Heart right ventricle (tissue), 16 donors: Measurements from ENCODE around the gene CELF4. TPM values are rescaled to one million over a fixed set of nuclear protein-coding genes. Genes with fewer than 3 reads are reported as not detected.

Experiments
- ATAC-seq, 8 donors: fragments of 200-7000 bp; cut with Tn5 transposase; one replicate each; pipeline ENCODE4 v1.9.1; 2020; ENCODE audit warnings: mild to moderate bottlenecking in 8 of 8, moderate library complexity in 8 of 8, moderate number of reproducible peaks in 1 of 8
- DNase-seq, 2 donors: peaks; one replicate each; pipeline ENCODE4 v3.0.0-alpha.2; 2020
- H3K27ac ChIP-seq, 10 donors: fragments of 200-600 bp; sonication (generic) in 2 of 10; one replicate each; pipeline versions ENCODE4 v1.5.0 to v1.8.0; 2020 to 2022; ENCODE audit warnings: mild to moderate bottlenecking in 3 of 10
- H3K27me3 ChIP-seq, 7 donors: fragments of 200-600 bp; one replicate each; pipeline ENCODE4 v1.8.0; 2021 to 2022; ENCODE audit warnings: mild to moderate bottlenecking in 2 of 7
- H3K36me3 ChIP-seq, 9 donors: fragments of 200-600 bp; sonication (generic) in 1 of 9; one replicate each; pipeline versions ENCODE4 v1.5.0 to v1.8.0; 2020 to 2022; ENCODE audit warnings: mild to moderate bottlenecking in 2 of 9
- H3K4me1 ChIP-seq, 9 donors: fragments of 200-600 bp; sonication (generic) in 1 of 9; one replicate each; pipeline versions ENCODE4 v1.5.0 to v1.8.0; 2020 to 2022; ENCODE audit warnings: mild to moderate bottlenecking in 4 of 9
- H3K4me3 ChIP-seq, 10 donors: fragments of 200-600 bp; sonication (generic) in 2 of 10; one replicate each; pipeline versions ENCODE4 v1.5.0 to v1.8.0; 2020 to 2022; ENCODE audit warnings: mild to moderate bottlenecking in 7 of 10, moderate library complexity in 2 of 10
- H3K9me3 ChIP-seq, 11 donors: fragments of 200-600 bp in 10 of 11; sonication (generic) in 2 of 11; one replicate each; pipeline versions ENCODE4 v1.5.0 to v1.8.0; 2013 to 2022; ENCODE audit warnings: mild to moderate bottlenecking in 2 of 11, control low read depth in 1 of 11, moderate library complexity in 1 of 11
- CTCF ChIP-seq, 9 donors: fragments of 200-600 bp; sonication (generic) in 2 of 9; IDR thresholded peaks; one replicate each; pipeline versions ENCODE4 v1.5.0 to v1.8.0; 2021 to 2022; ENCODE audit warnings: antibody characterized with exemption in 9 of 9, mild to moderate bottlenecking in 5 of 9, moderate library complexity in 1 of 9
- WGBS, 2 donors: extraction: QIAGEN DNeasy Blood & Tissue Kit; methylation state at CpG; one replicate each; pipeline ENCODE4 v1.1.7; 2013; ENCODE audit warnings: inconsistent platforms in 1 of 2; 5-methylcytosine and 5-hydroxymethylcytosine counted together
- intact Hi-C, 10 donors: fragments of 100-400 bp; cut with DNase I; formaldehyde crosslinking; loops; one replicate each; pipeline versions ENCODE4 v1.11.1 to v1.14.2; 2022
- polyA plus RNA-seq, 2 donors: library from polyadenylated mRNA; stranded (reverse); fragments of 200-250 nt; gene quantifications; one replicate each; pipeline ENCODE4 v1.2.3, GENCODE V29; 2013
- total RNA-seq, 10 donors: library from RNA; stranded (reverse); fragmentation: NEBNext Ultra II Directional in 3 of 10; extraction: Animal tissue kit (Norgen Biotek cat#: 25700) in 3 of 10; gene quantifications; one replicate each; pipeline versions ENCODE4 v1.2.1 to v1.2.4, GENCODE V29; 2021 to 2023
- donor health status: Arrhythmogenic right ventricular cardiomyopathy.
- donor health status: ischemic (EF 13 %, LVEDD 7.1; RV severe dilation, severe dysfunction).
- donor health status: healthy with polysubstance abuse.
- donor health status: DM: no; HTN: yes; CAD: no.
- donor health status: DM: no; HTN: no; CAD: no.
- donor health status: ischemic (EF 25% LVEDD 6.9; RV normal size, moderate dysfunction).
- donor health status: ischemic (EF 25% LVEDD 5.7; RV mildly dilated, moderate dysfunction).
- donor health status: healthy.
- donor health status: DM: yes; HTN: yes; CAD: no.
- donor health status: Ischemic cardiomyopathy.
- donor health status: ischemic (EF 35%, LVEDD 5.7; RV mildly dilated, moderate dysfunction).
- donor health status: nonischemic (EF 11% LVEDD 7.7; RV severe dilation, severe dysfunction).
- donor health status: DM: yes; HTN: yes; CAD: no.
- donor health status: PGD.
- donor health status: ischemic (EF 29% LVEDD 5.4; RV normal size, mild dysfunction).
- donor health status: nonischemic (EF 23%, LVEDD 6.1; RV moderate dilation, normal function).

The CELF4 gene
- total and polyA plus RNA-seq, 12 donors = 0.07 to 1.2 (median 0.31) TPM; not detected in 1

- intact Hi-C loops = no loop called here
These were observed 235.4 kb downstream of the CELF4 start for GRCh38 chr18:37330173-37330572.

DNA sequence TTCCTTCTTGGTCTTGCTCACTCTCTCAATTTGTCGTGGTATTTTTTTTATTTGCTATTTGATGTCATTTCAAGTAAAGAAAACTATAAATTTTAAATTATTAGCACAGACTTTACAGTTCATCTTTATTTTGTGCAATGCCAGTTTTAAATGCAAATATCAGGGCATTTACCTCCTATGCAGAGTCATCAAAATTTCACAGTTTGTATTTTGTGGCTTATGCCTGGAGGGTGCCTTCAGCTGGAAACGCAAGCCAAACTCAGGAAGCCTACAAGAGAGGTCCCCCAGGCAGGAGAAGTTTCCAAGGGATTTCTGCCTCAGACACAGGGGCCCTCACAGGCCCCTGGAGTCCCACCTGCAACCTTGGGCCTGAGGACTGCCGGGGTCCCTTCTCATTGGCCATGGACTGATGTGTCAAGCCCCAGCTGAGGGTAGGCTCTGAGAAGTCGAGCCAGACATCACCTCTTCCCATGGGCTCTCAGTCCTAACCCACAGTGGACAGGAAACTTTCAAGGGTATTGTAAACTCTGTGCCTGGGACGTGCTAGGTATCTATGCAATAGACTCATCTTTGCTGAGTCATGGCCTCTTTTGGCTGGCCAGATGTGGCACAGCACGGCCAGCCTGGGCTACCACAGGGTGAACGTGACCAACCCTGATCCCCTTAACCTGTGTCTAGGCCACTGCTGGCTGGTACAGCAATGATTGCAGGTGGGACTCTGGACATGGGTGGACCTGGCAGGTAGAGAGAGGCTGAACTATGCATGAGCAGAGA is 236.5 kb downstream of the CELF4 start:
- Histone ChIP-seq H3K9me3 (no peaks in the 10 kb centered on the region), H3K4me3 (no peak overlapping the region), H3K27me3 (peaks cover 0 to 18% (median 4%) of the 10 kb centered on the region in 7 donors), H3K27ac (no peak overlapping the region), H3K4me1 (no peaks in the 10 kb centered on the region), H3K36me3 (no peaks in the 10 kb centered on the region)
- WGBS, 2 donors = 78 to 87% methylated on average over 7 of the region's 7 CpGs
- ATAC-seq (no peak), DNase-seq (no peak)
- no peak for TF ChIP-seq CTCF (IDR thresholded peaks at IDR 0.05)
- intact Hi-C loops = no loop called here

More at GRCh38 chr18:37330173-37330572, 235.4 kb downstream of the CELF4 start:
- no peak overlapping the region for H3K27ac ChIP-seq
- H3K4me1 ChIP-seq = no peaks in the 10 kb centered on the region
- H3K27me3 ChIP-seq = peaks cover 0 to 18% (median 2%) of the 10 kb centered on the region in 7 donors
- H3K4me3 ChIP-seq = no peak overlapping the region
- ATAC-seq = no peak
- TF ChIP-seq CTCF (IDR thresholded peaks at IDR 0.05) = no peak
- 83 to 88% methylated on average over 7 of the region's 7 CpGs for WGBS, 2 donors
- H3K36me3 ChIP-seq = no peaks in the 10 kb centered on the region
- H3K9me3 ChIP-seq = no peaks in the 10 kb centered on the region
- no peak for DNase-seq

GRCh38 chr18:37327063-37327577 is 238.5 kb downstream of the CELF4 start:
- Histone ChIP-seq H3K4me3 (no peak overlapping the region), H3K27ac (no peak overlapping the region), H3K27me3 (peaks cover 0 to 28% (median 13%) of the 10 kb centered on the region in 7 donors), H3K9me3 (no peaks in the 10 kb centered on the region), H3K4me1 (no peaks in the 10 kb centered on the region), H3K36me3 (no peaks in the 10 kb centered on the region)
- intact Hi-C loops = no loop called here
- 72 to 76% methylated on average over 6 of the region's 6 CpGs for WGBS, 2 donors
- DNase-seq (no peak), ATAC-seq (no peak)
- TF ChIP-seq CTCF (IDR thresholded peaks at IDR 0.05) = no peak

DNA sequence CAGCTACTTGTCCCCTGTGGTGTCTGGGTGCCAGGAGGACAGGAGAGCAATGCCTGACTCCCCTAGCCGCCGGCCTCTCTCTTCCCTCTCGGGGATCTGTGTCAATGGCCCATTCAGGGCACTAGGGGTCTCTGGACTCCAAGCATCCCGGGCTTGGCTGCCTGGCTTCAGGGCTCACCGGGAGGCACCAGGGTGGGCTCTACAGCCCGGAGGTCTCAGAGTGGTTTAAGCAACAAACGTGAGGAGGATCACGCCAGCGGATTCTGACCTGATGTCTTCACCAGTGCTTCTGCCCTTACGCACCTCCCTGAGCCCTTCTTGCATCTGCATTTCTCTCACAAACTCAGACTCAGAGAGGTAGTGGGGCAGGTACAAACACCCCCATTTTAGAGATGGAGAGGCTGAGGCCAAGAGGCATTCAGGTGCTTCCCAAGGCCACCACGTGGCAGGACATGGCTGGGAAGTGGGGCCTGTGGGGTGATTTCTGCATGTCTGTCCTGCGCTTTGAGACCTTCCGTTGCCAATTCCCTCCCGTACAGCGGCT is 243.0 kb downstream of the CELF4 start:
- Histone ChIP-seq H3K27me3 (peaks cover 0 to 43% (median 25%) of the 10 kb centered on the region in 7 donors), H3K27ac (no peak overlapping the region), H3K4me1 (no peaks in the 10 kb centered on the region), H3K9me3 (no peaks in the 10 kb centered on the region), H3K36me3 (no peaks in the 10 kb centered on the region), H3K4me3 (no peak overlapping the region)
- peak; percentile 47 to 79 (median 77) for TF ChIP-seq CTCF (IDR thresholded peaks at IDR 0.05)
- DNase-seq (peak in 1 of 2 donors; percentile 26), ATAC-seq (peak in 7 of 8 donors; percentile 44 to 69 (median 60))
- intact Hi-C loops = no loop called here
- 32 to 52% methylated on average over 15 of the region's 15 CpGs for WGBS, 2 donors
